Activated naive CD4-positive, alpha-beta T cell treated with anti-CD3 and anti-CD28 coated beads, Interleukin-2, amount 50 U/mL, for 24 hours (primary cell): ENCODE data around the gene INTS7.

Experiments
- H3K27ac Mint-ChIP-seq: one replicate; pipeline ENCODE4 v1.8.0; 2021; ENCODE audit warnings: mild to moderate bottlenecking, mixed read lengths
- H3K27me3 Mint-ChIP-seq: one replicate; pipeline ENCODE4 v1.8.0; 2021; ENCODE audit warnings: mixed read lengths
- H3K36me3 Mint-ChIP-seq: one replicate; pipeline ENCODE4 v1.8.0; 2021; ENCODE audit warnings: mixed read lengths
- H3K4me1 Mint-ChIP-seq: one replicate; pipeline ENCODE4 v1.8.0; 2021; ENCODE audit warnings: mixed read lengths
- H3K4me3 Mint-ChIP-seq: one replicate; pipeline ENCODE4 v1.8.0; 2021; ENCODE audit warnings: mild to moderate bottlenecking, mixed read lengths
- H3K9me3 Mint-ChIP-seq: one replicate; pipeline ENCODE4 v1.8.0; 2021; ENCODE audit warnings: mixed read lengths

INTS7 gene

DNA sequence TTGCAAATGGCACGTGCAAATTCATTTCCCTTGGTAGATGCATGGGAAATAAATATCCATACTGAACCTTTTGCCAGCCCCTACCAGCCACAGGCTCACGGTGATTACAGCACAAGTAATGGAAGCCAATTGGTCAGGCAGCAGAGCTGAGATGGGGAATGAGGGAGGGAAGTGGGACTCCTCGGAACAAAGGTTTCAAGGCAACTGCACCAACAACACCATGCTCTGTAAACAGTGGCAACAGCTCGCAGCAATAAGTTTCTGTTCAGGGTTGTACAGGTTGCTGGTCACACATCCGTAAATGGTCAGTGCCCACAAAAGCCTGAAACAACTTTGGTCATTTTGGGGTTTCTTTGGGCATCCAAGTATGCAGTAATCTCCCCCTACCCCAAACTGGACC is 142.1 kb downstream of the INTS7 start:
- no peaks in the 10 kb centered on the region for H3K27me3 Mint-ChIP-seq
- H3K36me3 Mint-ChIP-seq, result no peaks in the 10 kb centered on the region
- H3K4me1 Mint-ChIP-seq, result no peaks in the 10 kb centered on the region
- H3K4me3 Mint-ChIP-seq, result no peak overlapping the region
- no peaks in the 10 kb centered on the region for H3K9me3 Mint-ChIP-seq
- no peak overlapping the region for H3K27ac Mint-ChIP-seq

DNA sequence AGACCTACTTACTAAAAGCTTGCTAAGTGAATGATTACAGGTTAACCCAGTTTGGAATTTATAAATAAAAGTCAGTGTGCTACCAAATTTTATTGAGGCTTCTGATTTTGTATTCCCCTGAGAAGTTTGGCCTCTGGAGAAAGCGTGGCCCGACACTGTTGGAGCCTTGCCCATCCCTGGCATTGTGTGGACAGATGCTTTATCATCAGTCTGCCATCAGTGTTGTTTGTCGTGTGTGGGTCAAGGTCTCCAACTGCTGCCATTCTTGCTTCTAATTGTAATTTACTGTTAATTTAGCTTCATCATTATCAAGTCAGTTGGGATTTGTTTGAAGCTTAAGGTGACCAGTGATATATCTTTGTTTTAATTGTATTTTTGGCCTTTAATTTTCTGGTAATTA is 142.8 kb downstream of the INTS7 start:
- Mint-ChIP-seq H3K4me3 (no peak overlapping the region), H3K4me1 (no peaks in the 10 kb centered on the region), H3K27me3 (no peaks in the 10 kb centered on the region), H3K27ac (no peak overlapping the region), H3K9me3 (no peaks in the 10 kb centered on the region), H3K36me3 (no peaks in the 10 kb centered on the region)

DNA sequence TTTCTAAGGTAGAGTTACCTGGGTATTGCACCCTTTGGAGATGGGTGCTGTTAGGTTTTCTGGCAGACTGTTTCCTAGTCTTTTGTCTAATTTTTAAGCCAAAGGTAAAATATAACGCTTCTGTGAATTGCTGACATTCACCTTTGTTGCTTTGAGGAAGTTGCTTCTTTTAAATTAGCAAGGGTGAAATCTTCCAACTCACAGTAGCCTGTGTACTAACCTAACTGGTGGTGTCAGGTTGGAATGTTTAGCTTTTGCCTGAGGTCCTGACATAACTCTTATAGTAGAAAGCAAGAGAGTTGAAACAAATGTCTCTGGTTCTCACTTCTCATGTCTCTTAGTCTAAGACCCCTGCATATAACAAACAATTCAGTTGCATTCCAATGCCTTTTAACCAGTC is 143.6 kb downstream of the INTS7 start:
- H3K27me3 Mint-ChIP-seq, result no peaks in the 10 kb centered on the region
- no peaks in the 10 kb centered on the region for H3K36me3 Mint-ChIP-seq

More for the DNA sequence above, 143.6 kb downstream of the INTS7 start:
- H3K4me1 Mint-ChIP-seq, result no peaks in the 10 kb centered on the region
- H3K9me3 Mint-ChIP-seq, result no peaks in the 10 kb centered on the region
- no peak overlapping the region for H3K4me3 Mint-ChIP-seq
- H3K27ac Mint-ChIP-seq, result no peak overlapping the region
